HG03066 (cell line): ENCODE results near the gene NRXN3.

Experiments
- ATAC-seq: cut with Tn5 transposase; IDR thresholded peaks from one replicate; pipeline ENCODE4 v1.9.1; 2021; ENCODE audit warnings: low read depth; ENCODE audit not compliant: unreplicated experiment

Gene NRXN3

GRCh38 chr14:79294499-79294898, 1124.3 kb downstream of the NRXN3 start:
- no peak for ATAC-seq

GRCh38 chr14:79295385-79295784, 1125.2 kb downstream of the NRXN3 start:
- ATAC-seq = no peak

DNA sequence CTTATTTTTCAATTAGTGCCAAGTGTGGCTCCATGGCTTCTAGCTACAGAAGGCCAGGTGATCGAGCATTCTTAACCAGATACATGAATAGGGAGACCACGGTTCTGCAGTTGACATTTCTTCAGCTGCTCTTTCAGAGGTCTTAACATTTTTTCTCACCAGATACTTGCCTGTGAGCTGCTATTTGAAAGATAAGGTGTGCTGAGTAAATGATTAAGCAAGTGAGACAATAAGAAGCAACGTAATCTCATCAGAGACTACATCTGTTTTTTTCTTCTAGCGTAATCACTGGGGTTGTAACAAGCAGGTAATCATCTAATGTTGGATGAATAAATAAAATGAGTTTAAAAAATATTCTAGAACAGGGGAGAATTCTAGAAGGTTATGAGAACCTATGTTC, 1128.2 kb downstream of the NRXN3 start:
- ATAC-seq = no peak

- no peak for ATAC-seq
Measured at GRCh38 chr14:79299162-79299561, 1129.0 kb downstream of the NRXN3 start.

DNA sequence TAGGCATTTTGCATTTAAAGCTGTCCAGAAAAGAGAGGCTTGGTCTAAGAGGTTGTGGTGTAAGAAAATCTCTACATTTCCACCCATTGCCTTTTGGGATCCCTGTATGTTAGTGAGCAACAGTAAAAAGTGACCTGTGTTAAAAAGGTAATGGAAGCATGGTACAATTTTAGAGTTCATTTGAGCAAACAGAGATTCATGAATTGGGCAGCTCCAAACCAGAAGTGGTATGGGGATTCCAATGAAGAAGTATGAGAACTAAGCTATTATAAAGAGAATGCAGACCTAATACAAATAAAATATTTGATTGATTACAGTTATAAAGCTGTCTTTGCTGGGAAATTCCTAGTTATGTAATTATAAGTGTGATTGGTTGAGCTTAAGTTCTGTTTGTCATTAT, 1134.1 kb downstream of the NRXN3 start:
- no peak for ATAC-seq

DNA sequence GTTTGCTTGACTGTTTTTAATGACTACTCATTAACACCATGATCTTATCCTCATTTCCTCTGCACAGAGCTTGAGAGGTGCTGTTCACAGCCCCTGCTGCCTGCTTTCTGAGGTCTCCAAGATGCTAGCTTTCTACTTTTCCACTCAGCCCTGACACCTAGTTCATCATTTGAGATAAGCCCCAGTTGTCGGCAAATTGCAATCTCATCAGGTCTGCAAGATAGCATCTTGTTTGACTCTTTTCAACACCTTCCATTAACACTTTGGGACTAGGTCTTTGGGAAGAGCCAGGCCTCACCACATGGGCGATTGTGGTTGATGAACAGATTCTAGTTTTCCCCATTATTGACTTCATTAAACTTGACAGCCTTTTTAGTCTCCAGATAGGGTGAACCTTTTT, 1136.4 kb downstream of the NRXN3 start:
- no peak for ATAC-seq

DNA sequence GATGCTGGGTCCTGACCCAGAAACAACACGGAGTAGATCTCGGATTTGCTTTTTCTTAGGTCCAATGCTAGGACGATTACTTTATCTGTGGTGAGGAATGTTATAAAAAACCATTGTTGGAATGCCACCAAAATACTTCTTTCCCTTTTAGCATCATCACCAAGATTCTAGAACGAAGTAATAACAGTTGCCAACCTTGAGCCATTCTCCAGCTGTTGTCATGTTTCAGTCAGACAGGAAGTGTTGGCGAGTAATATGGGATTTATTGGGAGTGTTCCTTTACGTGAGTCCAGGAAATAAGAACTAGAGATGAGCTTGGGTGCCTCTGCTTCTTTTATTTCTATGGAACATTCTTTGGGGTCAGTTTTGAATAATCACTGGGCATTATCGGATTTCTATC, 1148.2 kb downstream of the NRXN3 start:
- no peak for ATAC-seq

DNA sequence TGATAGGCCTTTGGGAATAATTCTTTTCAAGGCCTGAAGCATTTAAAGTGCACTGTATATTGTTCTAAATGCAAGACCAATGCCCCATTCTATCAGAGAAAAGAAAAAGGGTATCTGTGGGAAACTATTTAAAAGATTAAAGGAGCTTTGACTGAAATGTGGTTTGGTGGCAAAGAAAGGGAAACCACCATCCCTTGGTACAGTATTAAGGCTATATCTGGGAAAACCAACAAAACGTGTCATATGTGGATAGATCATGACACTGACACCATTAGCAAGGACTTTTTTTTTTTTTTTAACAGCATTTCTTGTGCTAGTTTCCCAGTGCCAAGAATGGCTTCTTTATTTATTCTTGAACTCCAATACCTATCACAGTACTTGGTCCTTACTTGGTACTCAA, 1150.4 kb downstream of the NRXN3 start:
- ATAC-seq = no peak

DNA sequence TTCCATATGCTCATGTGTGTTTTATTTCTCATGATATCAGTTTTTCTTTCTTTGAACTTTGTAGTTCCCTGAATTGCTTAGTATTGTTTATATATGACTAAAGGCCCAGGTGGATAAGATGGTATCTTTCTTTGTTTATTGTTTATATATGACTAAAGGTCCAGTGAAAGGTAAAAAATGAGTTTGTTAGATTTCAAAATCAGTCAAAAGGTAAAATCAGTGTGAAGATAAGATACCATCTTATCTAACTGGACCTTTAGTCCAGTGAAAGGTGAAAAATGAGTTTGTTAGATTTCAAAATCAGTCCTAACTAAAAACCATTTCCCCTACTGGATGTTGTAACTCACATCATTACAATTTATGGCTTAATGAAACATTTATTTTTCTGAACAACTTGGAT, 1150.9 kb downstream of the NRXN3 start:
- no peak for ATAC-seq

- no peak for ATAC-seq
Measured at GRCh38 chr14:79325071-79325470, 1154.9 kb downstream of the NRXN3 start.

GRCh38 chr14:79325557-79325956, 1155.4 kb downstream of the NRXN3 start:
- ATAC-seq = no peak

GRCh38 chr14:79328863-79329262, 1158.7 kb downstream of the NRXN3 start:
- no peak for ATAC-seq

GRCh38 chr14:79331830-79332229, 1161.7 kb downstream of the NRXN3 start:
- no peak for ATAC-seq

GRCh38 chr14:79332504-79333197, 1162.5 kb downstream of the NRXN3 start:
- ATAC-seq = no peak

DNA sequence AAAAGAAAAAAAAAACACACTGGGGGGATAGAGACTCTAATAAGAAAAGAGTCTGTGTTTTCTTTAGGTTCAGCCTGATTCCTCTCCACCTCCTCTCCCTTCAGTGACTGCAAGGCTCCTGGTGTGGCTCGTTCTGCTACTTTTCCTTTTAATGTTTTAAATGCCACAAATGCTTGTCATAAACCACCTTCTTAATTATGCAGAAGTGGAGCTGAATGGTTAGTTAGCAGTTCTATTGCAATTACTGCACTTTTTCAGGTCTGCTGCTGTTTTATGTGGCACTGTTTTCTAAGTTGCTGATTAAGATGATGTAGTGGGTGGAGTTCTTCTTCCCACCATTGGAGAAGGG, 1163.0 kb downstream of the NRXN3 start:
- ATAC-seq = no peak

- no peak for ATAC-seq
Measured at GRCh38 chr14:79334272-79334671, 1164.1 kb downstream of the NRXN3 start.

GRCh38 chr14:79337761-79338160, 1167.6 kb downstream of the NRXN3 start:
- no peak for ATAC-seq

- no peak for ATAC-seq
Measured at GRCh38 chr14:79342942-79343341, 1172.8 kb downstream of the NRXN3 start.

GRCh38 chr14:79351011-79351410, 1180.8 kb downstream of the NRXN3 start:
- ATAC-seq = no peak

DNA sequence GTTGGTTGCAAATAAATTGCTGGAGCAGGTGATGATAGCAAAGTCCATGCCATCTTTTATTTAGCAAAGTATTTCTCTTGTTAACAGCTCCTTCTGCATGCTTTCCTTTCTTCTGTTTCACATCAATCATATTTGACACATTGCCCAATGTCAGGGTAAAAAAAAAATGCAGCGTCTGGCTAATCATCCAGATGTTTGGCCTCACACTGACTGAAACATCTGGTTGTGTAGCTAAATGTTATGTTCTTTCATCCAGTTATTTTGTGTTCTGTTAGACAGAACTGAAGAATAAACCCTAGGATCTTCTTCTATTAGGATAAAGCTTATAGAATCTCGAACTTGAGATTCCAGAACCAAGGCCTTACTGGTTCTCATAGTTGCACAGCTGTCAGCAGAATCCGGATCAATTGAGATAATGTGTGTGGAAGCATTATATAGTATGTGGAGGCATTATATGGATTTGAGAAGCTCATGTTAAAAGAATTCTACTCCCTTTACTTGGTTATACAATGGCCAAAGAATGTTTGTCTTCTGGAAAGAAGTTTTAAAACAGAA, 1182.0 kb downstream of the NRXN3 start:
- no peak for ATAC-seq

GRCh38 chr14:79354336-79354735, 1184.2 kb downstream of the NRXN3 start:
- ATAC-seq = no peak

- ATAC-seq = no peak
Measured at GRCh38 chr14:79356040-79356439, 1185.9 kb downstream of the NRXN3 start.

GRCh38 chr14:79357307-79357706, 1187.1 kb downstream of the NRXN3 start:
- no peak for ATAC-seq
